ELR (cell line): ENCODE results near the gene RNASE11.
"Not testable (repeated sequence)": the region's sequence is repeated elsewhere in the genome, so short reads cannot be mapped to it uniquely, and the experiment has no call there.

Source experiments
- DNase-seq: peaks from one replicate; pipeline ENCODE4 v3.0.0-alpha.2; 2015; ENCODE audit warnings: low read depth

RNASE11 gene

GRCh38 chr14:20580242-20580641 lies 7.6 kb downstream of the RNASE11 start:
- DNase-seq, result no peak

GRCh38 chr14:20578784-20579502 lies 8.9 kb downstream of the RNASE11 start:
- no peak for DNase-seq

GRCh38 chr14:20578325-20578724 lies 9.5 kb downstream of the RNASE11 start:
- DNase-seq, result no peak

- not testable (repeated sequence) for DNase-seq
Measured at GRCh38 chr14:20572382-20572990, 15.3 kb downstream of the RNASE11 start.

GRCh38 chr14:20570720-20571119 lies 17.1 kb downstream of the RNASE11 start:
- DNase-seq, result not testable (repeated sequence)

- not testable (repeated sequence) for DNase-seq
Measured at GRCh38 chr14:20569865-20570264, 17.9 kb downstream of the RNASE11 start.

GRCh38 chr14:20569066-20569465 lies 18.7 kb downstream of the RNASE11 start:
- no peak for DNase-seq

- no peak for DNase-seq
Measured at GRCh38 chr14:20568393-20568792, 19.4 kb downstream of the RNASE11 start.

GRCh38 chr14:20567199-20567598 lies 20.6 kb downstream of the RNASE11 start:
- DNase-seq, result not testable (repeated sequence)

GRCh38 chr14:20564501-20564997 lies 23.3 kb downstream of the RNASE11 start:
- DNase-seq, result no peak

GRCh38 chr14:20563971-20564370 lies 23.8 kb downstream of the RNASE11 start:
- DNase-seq, result no peak

- no peak for DNase-seq
Measured at GRCh38 chr14:20560961-20561360, 26.8 kb downstream of the RNASE11 start, which contains the start of gene RNASE9. Gene RNASE9 (minus strand): TSS chr14:20561047.

- no peak for DNase-seq
Measured at GRCh38 chr14:20559461-20559904, 28.3 kb downstream of the RNASE11 start.

- DNase-seq, result no peak
Measured at GRCh38 chr14:20557212-20557542, 30.6 kb downstream of the RNASE11 start.

- no peak for DNase-seq
Measured at GRCh38 chr14:20556500-20557211, 31.1 kb downstream of the RNASE11 start.

GRCh38 chr14:20555845-20556244 lies 32.0 kb downstream of the RNASE11 start:
- DNase-seq, result no peak

GRCh38 chr14:20553024-20553423 lies 34.8 kb downstream of the RNASE11 start:
- DNase-seq, result no peak

- DNase-seq, result no peak
Measured at GRCh38 chr14:20551606-20552005, 36.2 kb downstream of the RNASE11 start.

- DNase-seq, result no peak
Measured at GRCh38 chr14:20550926-20551325, 36.9 kb downstream of the RNASE11 start.

GRCh38 chr14:20548414-20549158 lies 39.2 kb downstream of the RNASE11 start:
- no peak for DNase-seq

GRCh38 chr14:20546877-20547276 lies 40.9 kb downstream of the RNASE11 start:
- no peak for DNase-seq

GRCh38 chr14:20539906-20540305 lies 47.9 kb downstream of the RNASE11 start:
- no peak for DNase-seq
